Neuron (in vitro differentiated cells): ENCODE measurements around the gene ZFYVE26.
A peak's percentile ranks its signal among the peaks of the same experiment; 100 is the strongest.
"Not testable (repeated sequence)": the region's sequence is repeated elsewhere in the genome, so short reads cannot be mapped to it uniquely, and the experiment has no call there.

Experiments used
- H2AFZ ChIP-seq: one replicate; pipeline ENCODE4 v1.6.1; 2013; ENCODE audit warnings: low read depth, mild to moderate bottlenecking, inconsistent platforms, low read length, moderate library complexity
- H3K27me3 ChIP-seq: one replicate; pipeline ENCODE4 v1.6.1; 2013; ENCODE audit warnings: low read length; ENCODE audit not compliant: insufficient read depth
- H3K36me3 ChIP-seq: one replicate; pipeline ENCODE4 v1.6.1; 2013; ENCODE audit warnings: low read length; ENCODE audit not compliant: insufficient read depth
- H3K4me1 ChIP-seq: one replicate; pipeline ENCODE4 v1.6.1; 2013; ENCODE audit warnings: low read length; ENCODE audit not compliant: insufficient read depth
- H3K4me3 ChIP-seq: 2 replicates; pipeline ENCODE4 v1.5.1; 2013; ENCODE audit warnings: mild to moderate bottlenecking, low read length, moderate library complexity
- H3K9me3 ChIP-seq: one replicate; pipeline ENCODE4 v1.6.1; 2013; ENCODE audit warnings: low read length

Gene ZFYVE26

GRCh38 chr14:67833403-67833802, 17.0 kb upstream of the ZFYVE26 start:
- H3K9me3 ChIP-seq, result no peaks in the 10 kb centered on the region

GRCh38 chr14:67831113-67831512, 14.7 kb upstream of the ZFYVE26 start:
- no peak overlapping the region for H2AFZ ChIP-seq
- H3K36me3 ChIP-seq, result peaks cover 10% of the 10 kb centered on the region
- H3K4me1 ChIP-seq, result no peaks in the 10 kb centered on the region
- H3K9me3 ChIP-seq, result no peaks in the 10 kb centered on the region
- no peaks in the 10 kb centered on the region for H3K27me3 ChIP-seq
- H3K4me3 ChIP-seq, result no peak overlapping the region

More at GRCh38 chr14:67833403-67833802, 17.0 kb upstream of the ZFYVE26 start:
- peaks cover 6% of the 10 kb centered on the region for H3K36me3 ChIP-seq
- no peak overlapping the region for H2AFZ ChIP-seq
- no peaks in the 10 kb centered on the region for H3K27me3 ChIP-seq
- no peaks in the 10 kb centered on the region for H3K4me1 ChIP-seq
- H3K4me3 ChIP-seq, result no peak overlapping the region

GRCh38 chr14:67821121-67821520, 4.7 kb upstream of the ZFYVE26 start:
- H2AFZ ChIP-seq, result no peak overlapping the region
- peaks cover 15% of the 10 kb centered on the region for H3K4me1 ChIP-seq
- peaks cover 8% of the 10 kb centered on the region for H3K36me3 ChIP-seq
- no peak overlapping the region for H3K4me3 ChIP-seq
- no peaks in the 10 kb centered on the region for H3K9me3 ChIP-seq
- no peaks in the 10 kb centered on the region for H3K27me3 ChIP-seq

- H3K4me1 ChIP-seq, result peaks cover 19% of the 10 kb centered on the region
- no peaks in the 10 kb centered on the region for H3K9me3 ChIP-seq
- H3K36me3 ChIP-seq, result peaks cover 2% of the 10 kb centered on the region
- peak overlapping the region; percentile 95 for H3K4me3 ChIP-seq
- H3K27me3 ChIP-seq, result no peaks in the 10 kb centered on the region
- peak overlapping the region; percentile 97 for H2AFZ ChIP-seq
These were observed 4.1 kb upstream of the ZFYVE26 start for GRCh38 chr14:67820428-67820971.

GRCh38 chr14:67819563-67820421, 3.4 kb upstream of the ZFYVE26 start, which contains the start of gene RAD51B:
Gene RAD51B (plus strand): TSS chr14:67819779.
- Histone ChIP-seq H2AFZ (peak within 1 kb of the TSS; percentile 97), H3K9me3 (no peaks in the 10 kb centered on the region), H3K36me3 (no peaks in the 10 kb centered on the region), H3K4me1 (peaks cover 26% of the 10 kb centered on the region), H3K27me3 (no peaks in the 10 kb centered on the region), H3K4me3 (peak within 1 kb of the TSS; percentile 95)

- peaks cover 29% of the 10 kb centered on the region for H3K4me1 ChIP-seq
- not testable (repeated sequence) for H2AFZ ChIP-seq, H3K9me3 ChIP-seq, H3K36me3 ChIP-seq, H3K27me3 ChIP-seq, H3K4me3 ChIP-seq
These were observed 2.1 kb upstream of the ZFYVE26 start for GRCh38 chr14:67818476-67818875.

GRCh38 chr14:67817750-67818438, 1.5 kb upstream of the ZFYVE26 start:
- Histone ChIP-seq H3K9me3 (no peaks in the 10 kb centered on the region), H3K27me3 (no peaks in the 10 kb centered on the region), H3K4me1 (peaks cover 29% of the 10 kb centered on the region), H3K36me3 (peaks cover 6% of the 10 kb centered on the region), H3K4me3 (no peak overlapping the region), H2AFZ (no peak overlapping the region)

- Histone ChIP-seq H3K9me3 (no peaks in the 10 kb centered on the region), H3K4me1 (peaks cover 26% of the 10 kb centered on the region), H3K4me3 (peak overlapping the region; percentile 95), H3K27me3 (no peaks in the 10 kb centered on the region), H2AFZ (peak overlapping the region; percentile 82), H3K36me3 (peaks cover 17% of the 10 kb centered on the region)
These were observed 691 bp downstream of the ZFYVE26 start for GRCh38 chr14:67815573-67816225.

GRCh38 chr14:67814821-67815220, 1.6 kb downstream of the ZFYVE26 start:
- H3K27me3 ChIP-seq, result no peaks in the 10 kb centered on the region
- H3K4me3 ChIP-seq, result peak overlapping the region; percentile 95
- H3K36me3 ChIP-seq, result peaks cover 23% of the 10 kb centered on the region
- peaks cover 19% of the 10 kb centered on the region for H3K4me1 ChIP-seq
- H3K9me3 ChIP-seq, result no peaks in the 10 kb centered on the region
- H2AFZ ChIP-seq, result no peak overlapping the region

- no peak overlapping the region for H2AFZ ChIP-seq
- H3K27me3 ChIP-seq, result no peaks in the 10 kb centered on the region
- peaks cover 78% of the 10 kb centered on the region for H3K36me3 ChIP-seq
- H3K4me3 ChIP-seq, result no peak overlapping the region
- no peaks in the 10 kb centered on the region for H3K9me3 ChIP-seq
- H3K4me1 ChIP-seq, result no peaks in the 10 kb centered on the region
These were observed 10.1 kb downstream of the ZFYVE26 start for GRCh38 chr14:67806246-67806645.

- Histone ChIP-seq H2AFZ (no peak overlapping the region), H3K4me3 (no peak overlapping the region), H3K27me3 (no peaks in the 10 kb centered on the region), H3K36me3 (peaks cover 68% of the 10 kb centered on the region), H3K9me3 (no peaks in the 10 kb centered on the region), H3K4me1 (no peaks in the 10 kb centered on the region)
These were observed 15.6 kb downstream of the ZFYVE26 start for GRCh38 chr14:67800743-67801142.

- no peaks in the 10 kb centered on the region for H3K4me1 ChIP-seq
- no peak overlapping the region for H2AFZ ChIP-seq
- peaks cover 68% of the 10 kb centered on the region for H3K36me3 ChIP-seq
- no peaks in the 10 kb centered on the region for H3K27me3 ChIP-seq
- no peak overlapping the region for H3K4me3 ChIP-seq
- H3K9me3 ChIP-seq, result no peaks in the 10 kb centered on the region
These were observed 17.7 kb downstream of the ZFYVE26 start for GRCh38 chr14:67798731-67799130.

- Histone ChIP-seq H3K4me1 (no peaks in the 10 kb centered on the region), H3K9me3 (no peaks in the 10 kb centered on the region), H3K4me3 (no peak overlapping the region), H3K27me3 (no peaks in the 10 kb centered on the region), H3K36me3 (peaks cover 93% of the 10 kb centered on the region), H2AFZ (no peak overlapping the region)
These were observed 28.7 kb downstream of the ZFYVE26 start for GRCh38 chr14:67787673-67788072.
